Naive B cell (primary cell): ENCODE results near the gene TEX13B. TPM values are rescaled to one million over a fixed set of nuclear protein-coding genes. Genes with fewer than 3 reads are reported as not detected.
"Not testable (repeated sequence)": the region's sequence is repeated elsewhere in the genome, so short reads cannot be mapped to it uniquely, and the experiment has no call there.

Experiments
- ATAC-seq, 2 donors: fragments of 150-1000 bp; cut with Tn5 transposase; 2 replicates each; pipeline ENCODE4 v1.10.0; 2021; ENCODE audit warnings: low read depth in 2 of 2, mild to moderate bottlenecking in 2 of 2, moderate library complexity in 2 of 2
- DNase-seq: peaks from one replicate; pipeline ENCODE4 v3.0.0; 2022
- H3K27ac Mint-ChIP-seq, 6 donors: one replicate each; pipeline ENCODE4 v1.8.0; 2020 to 2022; ENCODE audit warnings: mild to moderate bottlenecking in 6 of 6, mixed read lengths in 6 of 6, moderate library complexity in 5 of 6, inconsistent platforms in 2 of 6
- H3K27me3 Mint-ChIP-seq, 3 donors: one replicate each; pipeline ENCODE4 v1.8.0; 2021 to 2022; ENCODE audit warnings: mixed read lengths in 3 of 3, mild to moderate bottlenecking in 1 of 3
- H3K36me3 Mint-ChIP-seq, 2 donors: one replicate each; pipeline ENCODE4 v1.8.0; 2020 to 2022; ENCODE audit warnings: mixed read lengths in 2 of 2, inconsistent platforms in 1 of 2, mild to moderate bottlenecking in 1 of 2
- H3K4me1 Mint-ChIP-seq, 3 donors: one replicate each; pipeline ENCODE4 v1.8.0; 2020 to 2022; ENCODE audit warnings: mixed read lengths in 3 of 3, inconsistent platforms in 1 of 3, mild to moderate bottlenecking in 1 of 3, moderate library complexity in 1 of 3
- H3K4me3 Mint-ChIP-seq, 8 donors: one replicate each; pipeline ENCODE4 v1.8.0; 2020 to 2022; ENCODE audit warnings: mild to moderate bottlenecking in 8 of 8, mixed read lengths in 8 of 8, moderate library complexity in 8 of 8, inconsistent platforms in 2 of 8
- H3K9me3 Mint-ChIP-seq, 7 donors: one replicate each; pipeline ENCODE4 v1.8.0; 2020 to 2022; ENCODE audit warnings: mixed read lengths in 7 of 7, mild to moderate bottlenecking in 5 of 7, inconsistent platforms in 2 of 7, moderate library complexity in 1 of 7
- polyA plus RNA-seq, 6 donors: library from polyadenylated mRNA; unstranded; fragments of 300-500 nt; fragmentation: Illumina TruSeq; gene quantifications; one replicate each; pipeline ENCODE4 v1.2.3, GENCODE V29; 2021; ENCODE audit warnings: low read depth in 6 of 6

Gene TEX13B
- polyA plus RNA-seq, 6 donors from 2014 or later = not detected

GRCh38 chrX:107985033-107985432 is 2.9 kb upstream of the TEX13B start:
- Mint-ChIP-seq H3K9me3 (peaks cover 0 to 12% (median 6%) of the 10 kb centered on the region in 7 donors), H3K27ac (no peak overlapping the region), H3K36me3 (no peaks in the 10 kb centered on the region), H3K4me1 (no peaks in the 10 kb centered on the region), H3K27me3 (peaks cover 0 to 12% (median 0%) of the 10 kb centered on the region in 3 donors), H3K4me3 (no peak overlapping the region)
- ATAC-seq (no peak), DNase-seq (no peak)

- no peaks in the 10 kb centered on the region for H3K4me1 Mint-ChIP-seq
- no peak overlapping the region for H3K27ac Mint-ChIP-seq
Measured at GRCh38 chrX:107979534-107979933, 2.6 kb downstream of the TEX13B start.

GRCh38 chrX:107978707-107979307 is 3.4 kb downstream of the TEX13B start:
- no peak for ATAC-seq
- Mint-ChIP-seq H3K4me1 (no peaks in the 10 kb centered on the region), H3K4me3 (no peak overlapping the region), H3K27ac (no peak overlapping the region), H3K9me3 (peaks cover 0 to 5% (median 0%) of the 10 kb centered on the region in 7 donors), H3K36me3 (no peaks in the 10 kb centered on the region), H3K27me3 (peaks cover 0 to 15% (median 6%) of the 10 kb centered on the region in 3 donors)
- DNase-seq = no peak

More at GRCh38 chrX:107979534-107979933, 2.6 kb downstream of the TEX13B start:
- H3K4me3 Mint-ChIP-seq = no peak overlapping the region
- no peaks in the 10 kb centered on the region for H3K36me3 Mint-ChIP-seq
- H3K9me3 Mint-ChIP-seq = peaks cover 0 to 5% (median 0%) of the 10 kb centered on the region in 7 donors
- ATAC-seq (no peak), DNase-seq (no peak)
- peaks cover 0 to 15% (median 6%) of the 10 kb centered on the region in 3 donors for H3K27me3 Mint-ChIP-seq

GRCh38 chrX:107978071-107978470 is 4.1 kb downstream of the TEX13B start:
- Mint-ChIP-seq H3K9me3 (peaks cover 0 to 9% (median 0%) of the 10 kb centered on the region in 7 donors), H3K36me3 (no peaks in the 10 kb centered on the region), H3K4me1 (no peaks in the 10 kb centered on the region), H3K27me3 (peaks cover 0 to 21% (median 6%) of the 10 kb centered on the region in 3 donors), H3K4me3 (no peak overlapping the region), H3K27ac (no peak overlapping the region)
- ATAC-seq (no peak), DNase-seq (no peak)

GRCh38 chrX:107971636-107972035 is 10.5 kb downstream of the TEX13B start:
- peaks cover 0 to 10% (median 0%) of the 10 kb centered on the region in 3 donors for H3K27me3 Mint-ChIP-seq
- no peaks in the 10 kb centered on the region for H3K4me1 Mint-ChIP-seq
- H3K9me3 Mint-ChIP-seq = peaks cover 0 to 13% (median 5%) of the 10 kb centered on the region in 7 donors
- H3K4me3 Mint-ChIP-seq = no peak overlapping the region
- no peak for DNase-seq
- ATAC-seq = no peak
- H3K36me3 Mint-ChIP-seq = no peaks in the 10 kb centered on the region
- H3K27ac Mint-ChIP-seq = no peak overlapping the region

- ATAC-seq = no peak
Measured at GRCh38 chrX:107970073-107970472, 12.1 kb downstream of the TEX13B start.

GRCh38 chrX:107968623-107969022 is 13.5 kb downstream of the TEX13B start:
- no peak for DNase-seq
- H3K36me3 Mint-ChIP-seq = no peaks in the 10 kb centered on the region
- H3K4me1 Mint-ChIP-seq = no peaks in the 10 kb centered on the region
- peaks cover 0 to 13% (median 6%) of the 10 kb centered on the region in 7 donors for H3K9me3 Mint-ChIP-seq
- no peak overlapping the region for H3K4me3 Mint-ChIP-seq
- no peak for ATAC-seq
- H3K27me3 Mint-ChIP-seq = peaks cover 0 to 18% (median 7%) of the 10 kb centered on the region in 3 donors
- no peak overlapping the region for H3K27ac Mint-ChIP-seq

More at GRCh38 chrX:107970073-107970472, 12.1 kb downstream of the TEX13B start:
- no peak overlapping the region for H3K27ac Mint-ChIP-seq
- H3K4me1 Mint-ChIP-seq = no peaks in the 10 kb centered on the region
- DNase-seq = no peak
- H3K36me3 Mint-ChIP-seq = no peaks in the 10 kb centered on the region
- no peak overlapping the region for H3K4me3 Mint-ChIP-seq
- peaks cover 0 to 10% (median 0%) of the 10 kb centered on the region in 3 donors for H3K27me3 Mint-ChIP-seq
- H3K9me3 Mint-ChIP-seq = peaks cover 0 to 13% (median 5%) of the 10 kb centered on the region in 7 donors

- not testable (repeated sequence) for ATAC-seq, H3K4me1 Mint-ChIP-seq, H3K27me3 Mint-ChIP-seq, H3K36me3 Mint-ChIP-seq, H3K4me3 Mint-ChIP-seq, H3K27ac Mint-ChIP-seq, DNase-seq
- peaks cover 0 to 12% (median 2%) of the 10 kb centered on the region in 7 donors for H3K9me3 Mint-ChIP-seq
Measured at GRCh38 chrX:107955337-107955736, 26.8 kb downstream of the TEX13B start.

GRCh38 chrX:107940095-107940494 is 42.1 kb downstream of the TEX13B start:
- no peak for DNase-seq
- Mint-ChIP-seq H3K27me3 (peaks cover 4 to 19% (median 10%) of the 10 kb centered on the region in 3 donors), H3K9me3 (peaks cover 0 to 9% (median 4%) of the 10 kb centered on the region in 7 donors), H3K36me3 (peaks cover 0 to 9% of the 10 kb centered on the region in 2 donors), H3K27ac (peak overlapping the region in 1 of 6 donors; percentile 18), H3K4me3 (no peak overlapping the region), H3K4me1 (peaks cover 0 to 4% (median 0%) of the 10 kb centered on the region in 3 donors)
- no peak for ATAC-seq

- Mint-ChIP-seq H3K9me3 (peaks cover 0 to 5% (median 3%) of the 10 kb centered on the region in 7 donors), H3K36me3 (peaks cover 0 to 9% of the 10 kb centered on the region in 2 donors), H3K27me3 (peaks cover 8 to 24% (median 10%) of the 10 kb centered on the region in 3 donors), H3K4me3 (no peak overlapping the region), H3K4me1 (peaks cover 0 to 4% (median 0%) of the 10 kb centered on the region in 3 donors), H3K27ac (no peak overlapping the region)
- DNase-seq = no peak
- ATAC-seq = no peak
Measured at GRCh38 chrX:107936434-107936730, 45.8 kb downstream of the TEX13B start.

GRCh38 chrX:107935664-107936433 is 46.3 kb downstream of the TEX13B start:
- ATAC-seq = no peak
- Mint-ChIP-seq H3K36me3 (peaks cover 0 to 9% of the 10 kb centered on the region in 2 donors), H3K4me1 (peaks cover 0 to 4% (median 0%) of the 10 kb centered on the region in 3 donors), H3K27me3 (peaks cover 8 to 24% (median 10%) of the 10 kb centered on the region in 3 donors), H3K4me3 (no peak overlapping the region), H3K9me3 (peaks cover 0 to 5% (median 3%) of the 10 kb centered on the region in 7 donors), H3K27ac (no peak overlapping the region)
- no peak for DNase-seq

GRCh38 chrX:107935200-107935599 is 47.0 kb downstream of the TEX13B start:
- no peak for ATAC-seq
- Mint-ChIP-seq H3K4me1 (peaks cover 0 to 4% (median 0%) of the 10 kb centered on the region in 3 donors), H3K27ac (no peak overlapping the region), H3K4me3 (no peak overlapping the region), H3K36me3 (peaks cover 0 to 9% of the 10 kb centered on the region in 2 donors), H3K27me3 (peaks cover 8 to 24% (median 10%) of the 10 kb centered on the region in 3 donors), H3K9me3 (peaks cover 0 to 5% (median 1%) of the 10 kb centered on the region in 7 donors)
- no peak for DNase-seq

GRCh38 chrX:107934262-107934661 is 47.9 kb downstream of the TEX13B start:
- DNase-seq (no peak), ATAC-seq (no peak)
- Mint-ChIP-seq H3K36me3 (peaks cover 0 to 9% of the 10 kb centered on the region in 2 donors), H3K9me3 (peaks cover 0 to 5% (median 1%) of the 10 kb centered on the region in 7 donors), H3K27ac (no peak overlapping the region), H3K4me1 (peaks cover 0 to 4% (median 0%) of the 10 kb centered on the region in 3 donors), H3K27me3 (peaks cover 8 to 18% (median 17%) of the 10 kb centered on the region in 3 donors), H3K4me3 (no peak overlapping the region)
